Adipocyte (in vitro differentiated cells): ENCODE results near the gene SLC6A4.
A peak's percentile ranks its signal among the peaks of the same experiment; 100 is the strongest.

Experiments
- DNase-seq: peaks from one replicate; pipeline ENCODE4 v3.0.0-alpha.2; 2015; ENCODE audit warnings: low read depth
- H3K27me3 ChIP-seq: replicated peaks from 2 replicates; pipeline ENCODE4 v1.7.0; 2013; ENCODE audit warnings: mild to moderate bottlenecking, low read length, moderate library complexity; ENCODE audit not compliant: control insufficient read depth, insufficient read depth
- H3K36me3 ChIP-seq: 2 replicates; pipeline ENCODE4 v1.7.0; 2013; ENCODE audit warnings: low read length, mild to moderate bottlenecking, moderate library complexity; ENCODE audit not compliant: control insufficient read depth, insufficient read depth, severe bottlenecking
- H3K4me1 ChIP-seq: 2 replicates; pipeline ENCODE4 v1.7.0; 2013; ENCODE audit warnings: mild to moderate bottlenecking, low read length, moderate library complexity; ENCODE audit not compliant: control insufficient read depth, insufficient read depth
- H3K4me3 ChIP-seq: 2 replicates; pipeline ENCODE4 v1.7.0; 2013; ENCODE audit warnings: mild to moderate bottlenecking, low read length, moderate library complexity
- H3K9ac ChIP-seq: 2 replicates; pipeline ENCODE4 v1.7.0; 2013; ENCODE audit warnings: mild to moderate bottlenecking, low read length, moderate library complexity
- H3K9me3 ChIP-seq: 2 replicates; pipeline ENCODE4 v1.7.0; 2013; ENCODE audit warnings: mild to moderate bottlenecking, low read length, moderate library complexity; ENCODE audit not compliant: control insufficient read depth

Gene SLC6A4

DNA sequence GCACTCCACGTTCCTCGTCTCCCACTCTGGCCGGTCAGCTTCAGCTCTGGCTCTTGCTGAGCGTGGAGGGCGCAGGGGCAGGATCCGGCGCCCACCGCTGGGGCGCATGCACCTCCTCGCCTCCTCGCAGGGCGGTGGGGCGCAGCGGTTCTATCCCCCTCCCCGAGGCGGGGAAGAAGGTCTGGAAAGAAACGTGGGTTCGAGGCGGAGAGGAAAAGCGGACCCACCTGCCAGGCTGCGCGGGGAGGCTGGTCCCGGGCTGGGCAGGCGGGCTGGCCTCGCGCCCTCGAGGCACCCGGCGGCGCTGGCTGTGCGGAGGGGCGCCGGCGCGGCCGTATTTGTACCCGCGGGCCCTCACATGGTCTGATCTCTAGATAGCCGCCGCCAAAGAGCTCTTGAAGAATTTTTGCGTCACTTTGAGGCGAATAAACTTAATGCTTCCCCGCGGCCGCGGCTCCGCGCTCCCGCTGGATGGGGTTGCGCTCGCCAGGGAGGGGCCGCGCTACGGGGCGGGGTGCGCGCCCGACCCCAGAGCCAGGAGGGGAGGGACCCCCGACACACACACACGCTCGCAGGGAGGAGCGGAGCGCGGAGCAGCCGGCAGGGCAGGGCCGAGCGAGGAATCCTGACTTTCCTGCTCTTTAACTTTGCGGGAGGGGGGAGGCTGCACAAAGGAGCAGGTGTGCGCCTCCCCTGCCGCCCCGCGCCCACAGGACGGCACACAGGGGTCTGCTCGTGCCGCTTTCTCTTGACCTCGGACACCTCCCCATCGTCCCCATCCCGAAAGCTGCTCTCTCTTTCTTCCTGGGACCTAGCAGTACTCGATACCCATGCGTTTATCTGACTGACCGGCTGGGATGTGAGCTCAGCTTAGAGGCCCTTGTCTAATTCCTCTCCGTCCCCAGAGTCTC lies at the start of gene SLC6A4:
SLC6A4 (minus strand) TSS at position 312 of the 911 bp plus-strand sequence. CDS start 13,739 bp downstream, outside the sequence.
- Histone ChIP-seq H3K36me3 (no peaks in the 10 kb centered on the region), H3K9me3 (peaks cover 3% of the 10 kb centered on the region), H3K9ac (no peak within 1 kb of the TSS), H3K27me3 (peaks cover 26% of the 10 kb centered on the region), H3K4me3 (peak within 1 kb of the TSS; percentile 77), H3K4me1 (peaks cover 10% of the 10 kb centered on the region)
- peak; percentile 54 for DNase-seq

DNA sequence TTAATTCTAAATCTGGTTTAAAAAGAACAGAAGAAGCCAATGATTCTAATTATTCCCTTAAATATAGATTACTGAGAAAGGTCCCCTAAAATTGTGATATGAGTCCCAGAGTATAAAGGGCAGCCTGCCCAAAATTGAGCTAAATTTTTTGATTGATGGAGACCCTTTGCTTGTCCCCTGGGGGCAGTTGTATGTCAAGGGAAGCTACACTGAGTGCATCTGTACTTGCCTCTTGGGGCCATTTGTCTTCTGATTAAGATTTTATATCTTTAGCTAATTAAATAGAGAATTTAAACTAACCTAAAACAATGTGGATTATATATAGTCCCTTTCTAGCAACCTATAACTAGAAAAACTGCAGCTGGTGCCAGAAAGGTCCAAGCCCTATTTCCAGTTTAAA lies 43.7 kb upstream of the SLC6A4 start:
- Histone ChIP-seq H3K27me3 (no peaks in the 10 kb centered on the region), H3K9me3 (no peaks in the 10 kb centered on the region), H3K4me3 (no peak overlapping the region), H3K9ac (no peak overlapping the region), H3K4me1 (no peaks in the 10 kb centered on the region), H3K36me3 (peaks cover 74% of the 10 kb centered on the region)
- DNase-seq: no peak

DNA sequence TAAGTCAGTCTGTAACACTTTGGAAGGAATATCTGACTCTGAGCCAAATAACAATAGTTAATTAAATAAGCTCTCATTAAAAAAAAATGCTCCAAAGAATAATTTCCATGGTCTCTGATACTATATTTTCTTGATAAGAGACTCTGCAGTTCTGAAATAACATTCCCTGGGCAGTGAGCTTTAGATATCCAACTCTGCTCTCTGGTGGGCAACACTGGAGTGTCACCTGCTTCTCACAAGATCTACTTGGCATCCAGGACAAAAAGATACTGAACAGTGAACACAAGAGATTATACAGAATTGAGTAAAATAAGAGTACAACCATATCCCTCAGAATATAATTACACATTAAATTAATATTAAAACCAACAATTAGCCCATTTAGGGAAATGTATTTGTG lies 42.5 kb upstream of the SLC6A4 start:
- Histone ChIP-seq H3K4me3 (no peak overlapping the region), H3K9ac (no peak overlapping the region), H3K9me3 (no peaks in the 10 kb centered on the region), H3K36me3 (peaks cover 75% of the 10 kb centered on the region), H3K27me3 (no peaks in the 10 kb centered on the region), H3K4me1 (no peaks in the 10 kb centered on the region)
- DNase-seq: peak; percentile 57

DNA sequence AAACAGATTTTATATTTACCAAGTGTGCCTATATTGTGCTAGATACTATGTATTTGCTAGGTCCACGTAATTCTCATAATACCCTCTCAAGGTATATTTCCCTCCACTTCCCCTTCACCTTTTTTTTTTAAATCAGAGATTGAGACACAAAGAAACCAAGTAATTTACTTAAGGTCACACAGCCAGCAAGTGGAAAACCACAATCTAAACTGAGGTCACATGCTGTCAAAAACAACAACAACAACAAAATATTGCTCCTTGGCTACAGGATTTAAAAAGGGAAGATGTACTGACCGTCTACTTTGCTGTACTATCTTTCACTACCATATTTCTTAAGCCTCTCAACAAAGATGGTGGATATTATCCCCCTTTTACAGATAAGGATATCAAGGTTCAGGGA lies 40.4 kb upstream of the SLC6A4 start:
- H3K9ac ChIP-seq: no peak overlapping the region
- DNase-seq: no peak
- no peaks in the 10 kb centered on the region for H3K4me1 ChIP-seq
- no peak overlapping the region for H3K4me3 ChIP-seq
- H3K9me3 ChIP-seq: no peaks in the 10 kb centered on the region
- no peaks in the 10 kb centered on the region for H3K27me3 ChIP-seq
- H3K36me3 ChIP-seq: peaks cover 76% of the 10 kb centered on the region

DNA sequence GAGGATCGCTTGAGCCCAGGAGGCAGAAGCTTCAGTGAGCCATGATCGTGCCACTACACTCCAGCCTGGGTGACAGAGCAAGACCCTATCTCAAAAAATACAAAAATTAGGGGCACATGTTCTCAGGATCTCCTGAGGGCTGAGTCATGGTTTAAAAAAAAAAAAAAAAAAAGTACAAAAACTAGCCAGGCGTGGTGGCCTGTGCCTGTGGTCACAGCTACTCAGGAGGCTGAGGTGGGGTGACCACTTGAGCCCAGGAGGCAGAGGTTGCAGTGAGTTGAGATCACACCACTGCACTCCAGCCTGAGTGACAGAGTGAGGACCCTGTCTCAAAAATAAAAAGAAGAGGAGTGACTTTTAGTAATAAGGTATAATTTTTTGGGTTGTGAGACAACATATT lies 39.4 kb upstream of the SLC6A4 start:
- Histone ChIP-seq H3K4me1 (no peaks in the 10 kb centered on the region), H3K36me3 (peaks cover 73% of the 10 kb centered on the region), H3K9me3 (no peaks in the 10 kb centered on the region), H3K4me3 (no peak overlapping the region), H3K27me3 (no peaks in the 10 kb centered on the region), H3K9ac (no peak overlapping the region)
- no peak for DNase-seq

DNA sequence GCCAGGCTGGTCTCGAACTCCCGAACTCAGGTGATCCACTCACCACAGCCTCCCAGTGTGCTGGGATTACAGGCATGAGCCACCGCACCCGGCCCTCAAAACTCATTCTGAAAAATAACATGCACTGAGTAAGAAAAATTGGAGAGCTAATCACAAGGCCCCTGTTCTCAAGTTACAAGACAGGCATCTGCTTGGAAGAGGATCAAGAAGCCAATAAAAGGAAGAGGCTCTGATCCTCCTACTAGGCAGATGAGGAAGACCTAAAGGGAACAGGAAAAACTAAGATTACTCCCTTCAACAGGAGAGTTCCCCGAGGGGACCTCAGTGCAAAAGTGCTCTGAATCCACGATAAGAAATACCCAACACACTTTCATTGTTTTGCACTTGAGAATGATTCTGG lies 37.9 kb upstream of the SLC6A4 start:
- Histone ChIP-seq H3K4me3 (no peak overlapping the region), H3K9me3 (no peaks in the 10 kb centered on the region), H3K4me1 (no peaks in the 10 kb centered on the region), H3K9ac (no peak overlapping the region), H3K36me3 (peaks cover 68% of the 10 kb centered on the region), H3K27me3 (no peaks in the 10 kb centered on the region)
- peak; percentile 28 for DNase-seq

DNA sequence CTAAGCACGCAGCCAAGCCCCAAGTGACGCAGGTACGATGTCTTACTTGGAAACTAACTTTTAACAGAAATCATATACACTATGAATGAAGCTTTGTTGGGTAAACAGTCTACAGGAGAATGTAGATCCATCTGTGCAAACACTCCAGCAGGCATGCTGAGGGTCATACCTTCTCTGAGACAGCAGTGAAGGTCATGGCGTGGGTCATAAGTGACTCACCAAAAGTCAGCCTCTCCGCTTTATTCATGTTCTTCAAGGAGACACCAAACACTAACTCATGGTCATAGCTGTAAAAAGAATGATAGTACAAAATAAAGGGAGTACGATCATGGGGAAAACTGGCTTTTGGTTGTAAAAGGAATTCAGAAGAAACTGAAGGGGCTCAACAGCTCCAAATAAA lies 35.6 kb upstream of the SLC6A4 start:
- peaks cover 73% of the 10 kb centered on the region for H3K36me3 ChIP-seq
- H3K9me3 ChIP-seq: no peaks in the 10 kb centered on the region
- H3K4me3 ChIP-seq: no peak overlapping the region
- no peaks in the 10 kb centered on the region for H3K27me3 ChIP-seq
- DNase-seq: no peak
- H3K4me1 ChIP-seq: no peaks in the 10 kb centered on the region
- H3K9ac ChIP-seq: no peak overlapping the region

DNA sequence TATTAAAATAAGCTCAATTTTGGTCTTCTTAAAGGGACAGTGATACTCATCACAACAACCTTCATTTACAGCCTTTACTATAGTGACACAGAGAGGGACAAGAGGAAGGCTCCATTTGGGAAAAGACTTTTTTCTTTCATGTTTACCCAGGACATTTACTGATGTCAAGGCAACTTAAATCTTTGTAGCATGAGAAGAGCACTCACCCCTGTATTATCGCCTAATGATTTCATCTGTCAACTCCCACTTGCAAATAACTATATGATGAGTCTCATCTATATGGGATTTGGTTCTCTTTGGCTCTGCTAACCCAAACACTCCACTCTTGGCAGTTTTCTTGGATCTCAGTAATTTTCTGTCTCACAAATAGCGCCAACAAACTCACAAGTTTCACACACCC lies 32.1 kb upstream of the SLC6A4 start:
- Histone ChIP-seq H3K4me1 (peaks cover 16% of the 10 kb centered on the region), H3K9me3 (no peaks in the 10 kb centered on the region), H3K9ac (no peak overlapping the region), H3K27me3 (no peaks in the 10 kb centered on the region), H3K36me3 (peaks cover 57% of the 10 kb centered on the region), H3K4me3 (no peak overlapping the region)
- DNase-seq: no peak

DNA sequence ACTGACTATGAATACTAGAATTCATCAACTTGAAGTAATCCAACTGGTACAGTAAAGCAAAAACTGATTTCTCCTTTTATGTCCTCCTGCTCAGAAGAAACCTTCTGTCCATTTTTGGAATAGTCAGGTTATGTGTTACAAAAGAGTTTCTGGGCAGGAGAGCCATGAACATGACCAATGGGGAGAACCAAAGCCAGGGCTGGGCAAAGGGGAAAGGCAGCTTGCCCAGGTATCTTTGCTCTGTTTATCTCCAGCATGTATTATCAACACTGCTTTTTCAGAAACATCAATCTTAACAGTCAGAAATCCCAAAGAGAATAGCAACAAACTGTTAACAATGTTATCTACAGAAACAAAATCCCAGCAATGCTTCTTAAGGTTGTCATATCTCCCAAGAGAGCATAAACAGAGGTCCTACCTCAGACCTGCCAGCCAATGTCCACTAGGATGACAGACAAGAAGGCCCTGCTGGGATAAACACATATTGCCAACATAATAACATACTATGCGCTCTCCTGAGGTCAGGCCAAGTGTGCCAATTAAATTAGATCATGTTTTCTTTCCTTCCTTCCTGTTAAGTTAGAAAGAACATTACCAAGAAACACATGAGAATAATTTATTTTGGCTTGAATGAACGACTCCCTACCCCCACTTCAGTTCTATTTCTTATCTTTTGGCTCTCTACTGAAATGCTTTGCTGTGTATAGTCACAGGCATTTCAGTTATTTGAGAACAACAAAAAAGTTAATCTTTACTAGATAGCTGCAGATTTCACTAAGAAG lies 28.2 kb upstream of the SLC6A4 start:
- peaks cover 53% of the 10 kb centered on the region for H3K36me3 ChIP-seq
- no peaks in the 10 kb centered on the region for H3K27me3 ChIP-seq
- peaks cover 16% of the 10 kb centered on the region for H3K4me1 ChIP-seq
- no peaks in the 10 kb centered on the region for H3K9me3 ChIP-seq
- DNase-seq: peak; percentile 60
- H3K4me3 ChIP-seq: no peak overlapping the region
- H3K9ac ChIP-seq: no peak overlapping the region

DNA sequence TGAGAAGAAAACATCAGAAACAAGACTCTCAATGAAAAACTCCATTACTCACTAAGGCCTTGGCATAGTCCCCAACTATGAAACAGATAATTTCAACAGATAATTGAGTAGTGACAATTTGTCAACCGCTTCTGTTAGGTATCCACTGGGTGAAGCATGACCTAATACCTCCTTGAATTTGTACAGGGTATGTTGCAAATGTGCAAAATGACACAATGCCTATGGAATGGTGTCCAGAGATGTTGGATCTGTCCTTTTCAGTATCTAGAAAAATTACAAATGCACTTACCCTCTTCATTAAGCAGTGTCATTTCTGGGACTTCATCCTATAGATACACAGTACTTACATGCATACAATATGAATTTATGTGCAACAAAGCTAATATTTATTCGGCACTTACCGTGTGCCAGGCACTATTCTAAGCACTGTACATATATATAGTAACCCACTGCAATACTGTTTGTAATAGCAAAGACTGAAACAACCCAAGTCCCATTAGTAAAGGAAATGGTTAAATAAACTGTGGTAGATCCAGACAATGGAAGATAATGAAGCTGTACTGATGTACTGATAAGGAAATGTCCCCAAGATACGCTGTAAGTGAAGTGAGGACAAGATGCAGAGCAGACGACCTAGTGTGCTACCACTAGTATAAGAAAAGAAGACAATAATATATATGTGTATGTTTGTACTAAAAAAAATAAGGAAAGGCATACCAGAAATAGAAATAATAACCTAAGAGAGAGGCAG lies 21.4 kb upstream of the SLC6A4 start:
- Histone ChIP-seq H3K4me3 (no peak overlapping the region), H3K9me3 (no peaks in the 10 kb centered on the region), H3K27me3 (no peaks in the 10 kb centered on the region), H3K4me1 (peaks cover 21% of the 10 kb centered on the region), H3K9ac (no peak overlapping the region), H3K36me3 (peaks cover 45% of the 10 kb centered on the region)
- DNase-seq: peak; percentile 39

DNA sequence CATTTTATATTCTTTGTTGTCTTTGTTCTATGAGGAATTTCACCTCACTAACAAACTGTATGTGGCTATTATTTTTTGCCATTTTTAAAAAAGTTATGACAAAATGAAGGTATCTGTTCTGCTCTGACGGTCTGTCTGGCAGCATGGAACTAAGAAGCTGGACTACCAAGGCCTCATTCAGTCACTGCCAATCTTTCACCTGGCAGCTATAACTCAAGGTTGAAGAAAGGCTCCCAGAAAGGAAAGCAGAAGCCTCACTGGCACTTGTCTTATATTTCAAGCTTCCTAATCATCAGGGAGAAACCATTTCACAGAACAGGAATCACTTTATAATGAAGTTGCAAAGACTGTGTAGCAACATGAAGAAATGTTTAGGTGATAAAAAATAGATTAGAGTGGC lies 18.7 kb upstream of the SLC6A4 start:
- Histone ChIP-seq H3K27me3 (no peaks in the 10 kb centered on the region), H3K4me1 (peaks cover 28% of the 10 kb centered on the region), H3K9ac (no peak overlapping the region), H3K36me3 (peaks cover 26% of the 10 kb centered on the region), H3K4me3 (no peak overlapping the region), H3K9me3 (no peaks in the 10 kb centered on the region)
- DNase-seq: no peak
